GM19023 (cell line): ENCODE results near the gene SOCS7.
"Not testable (repeated sequence)": the region's sequence is repeated elsewhere in the genome, so short reads cannot be mapped to it uniquely, and the experiment has no call there.

Experiments used
- ATAC-seq: cut with Tn5 transposase; IDR thresholded peaks from one replicate; pipeline ENCODE4 v1.9.1; 2021; ENCODE audit warnings: mild to moderate bottlenecking, moderate library complexity; ENCODE audit not compliant: unreplicated experiment

The SOCS7 gene

DNA sequence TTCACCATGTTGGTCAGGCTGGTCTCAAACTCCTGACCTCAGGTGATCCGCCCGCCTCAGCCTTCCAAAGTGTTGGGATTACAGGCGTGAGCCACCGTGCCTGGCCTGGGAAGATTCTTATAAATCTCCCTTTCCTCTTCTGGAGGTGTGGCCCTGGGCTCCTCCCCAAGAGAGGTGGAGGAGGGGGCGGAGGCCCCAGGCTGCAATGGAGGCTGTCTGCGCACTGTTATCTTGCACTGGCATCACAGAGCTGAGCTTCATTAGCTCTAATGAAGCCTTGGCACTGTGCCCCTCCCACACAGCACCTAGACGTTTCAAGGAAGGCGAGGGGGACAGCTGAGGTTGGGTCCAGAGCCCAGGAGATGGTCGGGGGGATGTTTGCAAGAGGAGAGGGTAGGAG is 84.2 kb downstream of the SOCS7 start:
- no peak for ATAC-seq

DNA sequence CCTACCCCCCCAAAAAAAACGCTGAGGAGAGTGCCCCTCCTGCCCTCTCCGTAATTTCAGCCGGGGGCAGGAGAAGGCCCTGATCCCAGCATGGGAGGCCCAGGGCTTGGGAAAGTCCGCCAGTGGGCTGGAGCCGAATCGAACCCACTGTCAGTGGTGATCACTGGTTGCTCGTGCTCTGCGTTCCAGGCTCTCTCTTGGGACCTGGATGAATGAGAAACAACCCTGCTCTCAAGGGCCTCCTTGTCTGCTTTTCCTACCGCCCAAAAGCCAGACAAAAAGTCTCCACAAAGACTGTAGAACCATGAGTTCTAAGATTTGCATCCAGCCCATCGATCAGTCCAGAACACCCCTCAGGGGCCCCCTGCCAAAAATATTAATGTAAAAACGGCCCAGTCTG is 84.7 kb downstream of the SOCS7 start:
- no peak for ATAC-seq

DNA sequence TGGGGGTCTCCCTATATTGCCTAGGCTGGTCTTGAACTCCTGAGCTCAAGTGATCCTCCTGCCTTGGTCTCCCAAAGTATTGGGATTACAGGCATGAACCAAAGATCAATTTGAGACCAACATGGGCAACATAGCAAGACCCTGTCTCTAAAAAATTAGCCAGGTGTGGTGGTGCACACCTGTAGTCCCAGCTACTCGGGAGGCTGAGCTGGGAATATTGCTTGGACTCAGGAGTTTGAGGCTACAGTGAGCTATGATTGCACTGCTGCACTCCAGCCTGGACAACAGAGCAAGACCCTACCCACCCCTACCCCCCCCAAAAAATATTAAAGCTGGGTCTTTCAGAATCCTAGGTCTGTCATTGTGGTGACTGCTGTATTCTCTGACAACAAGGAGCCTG is 85.7 kb downstream of the SOCS7 start:
- not testable (repeated sequence) for ATAC-seq

DNA sequence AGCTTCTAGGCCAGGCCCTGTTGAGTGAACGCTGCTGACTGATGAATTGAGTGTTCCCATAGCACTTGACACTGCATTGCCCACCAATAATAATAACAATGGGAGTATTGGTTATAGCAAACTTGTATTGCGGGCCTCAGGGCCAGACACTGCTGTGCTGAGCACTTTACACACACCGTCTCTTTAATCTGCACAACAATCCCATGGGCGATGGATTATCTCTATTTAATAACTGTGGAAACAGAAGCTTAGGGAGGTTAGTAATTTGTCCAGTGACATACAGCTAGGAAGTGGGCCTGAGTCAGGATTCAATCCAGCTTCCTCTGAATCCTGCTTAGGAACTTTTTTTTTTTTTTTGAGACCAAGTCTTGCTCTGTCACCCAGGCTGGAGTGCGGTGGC is 87.8 kb downstream of the SOCS7 start:
- no peak for ATAC-seq

DNA sequence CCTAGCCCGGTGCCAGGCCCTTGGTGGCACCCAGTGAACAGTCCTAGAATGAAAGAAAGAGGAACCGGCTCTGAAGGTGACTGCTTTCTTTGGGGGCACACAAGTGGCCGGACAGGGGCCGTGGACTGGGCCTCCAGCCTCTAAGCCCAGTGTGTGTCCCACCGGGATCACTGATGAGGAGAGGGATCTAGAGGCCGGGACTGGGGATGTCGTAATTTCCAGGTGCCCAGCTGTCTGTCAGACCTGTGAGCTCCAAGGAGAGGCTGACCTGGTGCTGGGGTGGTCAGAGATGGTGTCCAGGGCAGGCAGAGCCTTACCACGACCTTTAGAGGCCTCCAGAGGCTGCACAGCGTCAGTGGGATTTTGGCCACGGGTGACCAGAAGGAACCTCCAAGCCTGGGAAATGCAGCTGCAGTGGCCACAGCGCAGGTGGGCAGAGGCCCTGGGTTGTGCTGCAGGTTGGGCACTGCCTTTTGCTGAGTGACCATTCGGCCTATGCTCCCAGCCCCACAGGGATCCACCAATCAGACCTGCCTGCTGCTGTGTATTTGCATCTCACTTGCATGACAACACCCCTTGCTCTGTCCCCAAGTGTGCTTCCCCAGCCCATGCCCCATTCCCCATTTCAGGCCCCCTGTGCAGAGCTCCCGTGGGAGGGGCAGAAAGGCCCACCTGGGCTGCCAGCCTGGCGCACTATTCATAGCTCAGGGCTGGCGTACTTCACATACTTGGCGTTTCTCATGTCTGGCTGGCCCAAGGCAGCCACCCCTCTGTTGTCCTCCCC is 89.2 kb downstream of the SOCS7 start:
- ATAC-seq: no peak

DNA sequence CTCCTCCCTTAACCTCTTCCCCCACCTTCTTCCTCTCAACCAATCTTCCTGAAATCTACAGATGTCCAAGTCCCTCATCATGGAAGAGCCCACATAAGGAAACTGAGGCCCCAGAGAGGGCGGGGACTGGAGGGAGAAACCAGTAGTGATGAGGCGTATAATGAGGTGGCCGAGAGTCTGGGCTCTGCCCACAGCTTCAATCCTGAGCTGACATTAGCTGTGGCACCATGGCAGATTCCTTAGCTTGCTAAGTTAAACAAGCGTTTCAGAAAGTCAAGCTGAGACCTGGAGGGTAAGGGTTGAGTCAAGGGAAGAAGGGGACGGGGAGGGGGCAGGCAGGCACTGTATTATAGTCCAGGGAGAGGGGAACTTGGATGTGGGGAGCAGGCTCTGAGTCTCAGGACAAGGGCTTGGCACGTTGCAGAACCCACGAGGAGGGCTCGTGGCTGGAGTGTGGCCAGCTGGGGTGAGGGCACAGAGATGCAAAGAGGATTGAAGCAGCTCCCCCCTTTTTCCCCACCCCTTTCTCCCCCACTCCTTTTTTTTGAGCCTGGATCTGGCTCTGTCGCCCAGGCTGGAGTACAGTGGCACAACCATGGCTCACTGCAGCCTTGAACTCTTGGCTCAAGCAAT is 89.9 kb downstream of the SOCS7 start:
- no peak for ATAC-seq

DNA sequence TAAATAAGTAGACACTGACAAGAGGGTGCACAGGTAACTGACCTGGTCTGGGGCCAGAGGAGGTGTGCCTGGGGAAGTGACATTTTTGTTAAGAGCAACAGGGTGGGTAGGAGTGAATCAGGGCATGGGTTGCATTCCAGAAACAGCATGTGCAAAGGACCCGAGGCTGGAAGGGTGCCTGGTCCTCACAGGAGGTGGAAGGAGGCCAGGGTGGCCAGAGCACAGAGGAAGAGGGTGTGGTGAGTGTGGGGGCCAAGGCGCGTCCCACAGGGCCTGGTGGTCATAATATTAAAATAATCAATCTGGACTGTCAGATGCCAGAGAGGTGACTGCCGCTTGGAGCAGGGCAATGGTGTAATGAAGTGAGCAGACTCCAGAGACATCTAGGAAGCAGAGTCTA is 90.9 kb downstream of the SOCS7 start:
- ATAC-seq: no peak

DNA sequence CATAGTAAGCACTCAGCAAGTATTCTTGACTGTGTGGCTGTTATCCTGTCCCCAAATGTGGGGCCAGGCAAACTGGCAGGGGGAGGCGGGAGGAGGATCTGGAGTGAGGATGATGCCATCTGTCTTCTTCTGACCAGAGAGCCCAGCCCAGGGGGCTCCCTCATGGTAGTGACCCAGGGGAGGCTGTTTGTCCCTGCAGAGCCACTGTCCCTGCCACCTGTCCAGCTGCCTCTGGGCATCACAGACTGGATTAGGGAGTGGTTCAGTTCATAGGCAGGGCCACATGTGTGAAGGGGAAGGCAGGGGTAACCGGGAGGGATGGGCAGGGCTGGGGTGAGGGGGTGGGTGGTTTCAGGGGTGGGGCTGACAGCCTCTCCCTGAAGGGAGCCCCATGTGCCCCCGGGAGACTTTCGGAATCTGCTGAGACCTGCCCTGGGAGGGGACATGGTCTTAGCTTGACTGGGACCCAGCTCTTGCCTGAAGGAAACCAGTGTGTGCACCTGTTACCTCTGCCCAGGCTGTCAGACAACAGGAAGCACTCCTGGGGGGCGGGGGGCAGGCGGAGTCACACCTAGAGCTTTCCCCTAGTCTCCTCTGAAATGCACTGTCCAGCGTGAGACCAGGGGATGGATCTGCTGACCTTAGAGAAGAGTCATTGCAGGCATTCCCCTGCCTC is 91.8 kb downstream of the SOCS7 start:
- no peak for ATAC-seq

DNA sequence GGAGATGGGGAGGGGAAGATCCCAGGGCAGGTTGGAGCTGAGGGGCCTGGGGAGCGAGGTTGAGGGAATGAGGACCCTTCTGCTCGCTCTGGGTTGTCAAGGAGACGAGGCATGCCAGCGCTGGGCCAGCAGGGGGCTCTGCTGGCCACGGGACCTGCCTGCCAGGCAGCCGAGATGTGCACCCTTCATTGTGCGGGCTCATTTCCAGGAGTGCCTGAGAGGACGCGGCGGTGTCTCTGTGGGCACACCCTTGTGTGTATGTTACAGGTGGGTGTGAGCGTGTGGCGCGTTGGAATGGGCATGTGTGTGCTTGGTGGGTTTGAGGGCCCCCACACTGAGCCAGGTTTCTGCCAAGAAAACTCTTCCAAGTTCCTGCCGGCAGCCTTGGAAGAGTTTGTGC is 92.5 kb downstream of the SOCS7 start:
- no peak for ATAC-seq

DNA sequence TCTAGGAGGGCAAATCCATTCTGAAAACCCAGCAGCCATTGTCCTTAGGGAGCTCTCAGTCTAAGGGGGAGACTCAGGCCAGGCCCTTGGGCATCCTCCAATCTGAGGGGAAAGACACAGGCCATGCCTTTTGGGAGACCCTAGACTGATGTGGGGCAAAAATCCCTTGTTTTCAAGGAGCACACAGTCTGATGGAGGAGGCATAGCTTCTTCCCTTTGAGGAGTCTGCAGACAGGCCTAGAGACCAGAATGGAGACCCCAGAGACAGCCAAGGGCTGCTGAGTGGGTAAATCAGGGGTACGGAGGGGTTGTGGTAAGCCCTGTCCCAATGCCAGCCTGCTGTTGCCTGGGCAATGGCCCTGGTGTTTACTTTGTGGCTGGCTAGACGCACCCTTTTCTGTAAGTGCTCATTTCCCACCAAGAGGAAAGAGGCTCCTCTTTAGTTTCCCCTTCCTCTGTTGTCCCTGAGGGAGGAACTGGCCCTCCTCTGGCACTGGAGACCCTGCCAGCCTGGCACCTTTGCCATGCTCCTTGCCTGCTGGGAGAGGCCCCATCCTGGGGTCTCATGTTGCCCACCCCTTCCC is 96.0 kb downstream of the SOCS7 start:
- ATAC-seq: no peak

DNA sequence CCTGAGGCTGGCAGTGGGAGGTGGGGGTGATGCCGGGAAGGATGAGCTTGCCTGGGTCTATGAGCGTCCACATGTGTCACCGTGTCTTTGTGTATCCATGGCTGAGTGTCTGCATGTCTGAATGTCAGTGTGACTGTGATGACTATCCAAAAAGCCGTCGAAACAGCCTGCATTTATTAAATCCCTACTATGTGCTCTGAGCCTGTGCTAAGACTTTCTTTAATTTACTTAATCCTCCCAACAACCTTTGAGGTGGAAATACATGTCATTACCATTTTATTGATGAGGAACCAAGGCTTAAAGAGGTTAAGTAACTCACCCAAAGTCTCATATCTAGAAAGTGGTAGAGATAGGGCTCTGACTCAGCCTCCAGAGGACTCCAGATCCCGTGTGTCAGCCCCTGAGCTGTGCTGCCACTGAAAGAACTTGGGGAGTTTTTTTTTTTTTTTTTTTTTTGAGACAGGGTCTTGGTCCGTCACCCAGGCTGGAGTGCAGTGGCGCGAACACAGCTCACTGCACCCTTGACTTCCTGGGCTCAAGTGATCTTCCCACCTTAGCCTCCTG is 96.6 kb downstream of the SOCS7 start:
- ATAC-seq: no peak

DNA sequence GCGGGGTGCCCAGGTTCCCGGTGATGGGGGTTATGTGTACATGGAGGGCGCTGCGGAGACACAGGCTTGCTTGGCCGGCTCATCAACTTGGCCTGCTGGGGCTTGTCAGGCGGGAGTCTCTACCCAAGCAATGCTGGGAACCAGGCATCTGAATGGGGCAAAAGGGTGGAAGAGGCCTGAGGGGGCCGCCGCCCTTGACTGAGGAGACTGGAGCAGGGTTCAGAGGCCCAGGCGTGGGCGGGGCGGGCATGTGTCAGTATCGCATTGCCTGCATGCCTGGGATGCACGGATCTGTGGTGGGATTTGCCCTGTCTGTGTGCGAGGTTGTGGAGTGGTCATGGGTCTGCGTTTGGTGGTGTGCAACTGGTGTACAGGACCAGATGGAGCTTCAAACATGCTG is 97.7 kb downstream of the SOCS7 start:
- ATAC-seq: no peak

DNA sequence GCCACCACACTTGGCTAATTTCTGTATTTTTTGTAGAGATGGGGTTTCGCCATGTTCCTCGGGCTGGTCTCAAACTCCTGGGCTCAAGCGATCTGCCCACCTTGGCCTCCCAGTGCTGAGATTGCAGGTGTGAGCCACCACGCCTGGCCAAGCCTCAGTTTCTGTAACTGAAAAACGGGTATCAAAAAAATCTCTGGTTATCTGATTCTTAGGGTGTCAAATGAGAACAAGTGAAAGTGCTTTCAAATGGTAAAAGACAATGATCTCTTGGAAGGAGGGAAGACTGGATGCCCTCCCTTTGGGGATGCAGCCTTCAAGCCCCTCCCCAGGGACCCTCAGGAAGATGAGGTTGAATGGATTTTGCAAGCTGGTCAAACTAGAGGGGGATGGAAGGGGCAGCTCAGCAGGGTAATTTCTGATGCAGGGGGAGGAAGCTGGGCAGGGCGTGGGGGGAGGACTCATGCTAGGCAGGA is 98.9 kb downstream of the SOCS7 start:
- ATAC-seq: no peak

DNA sequence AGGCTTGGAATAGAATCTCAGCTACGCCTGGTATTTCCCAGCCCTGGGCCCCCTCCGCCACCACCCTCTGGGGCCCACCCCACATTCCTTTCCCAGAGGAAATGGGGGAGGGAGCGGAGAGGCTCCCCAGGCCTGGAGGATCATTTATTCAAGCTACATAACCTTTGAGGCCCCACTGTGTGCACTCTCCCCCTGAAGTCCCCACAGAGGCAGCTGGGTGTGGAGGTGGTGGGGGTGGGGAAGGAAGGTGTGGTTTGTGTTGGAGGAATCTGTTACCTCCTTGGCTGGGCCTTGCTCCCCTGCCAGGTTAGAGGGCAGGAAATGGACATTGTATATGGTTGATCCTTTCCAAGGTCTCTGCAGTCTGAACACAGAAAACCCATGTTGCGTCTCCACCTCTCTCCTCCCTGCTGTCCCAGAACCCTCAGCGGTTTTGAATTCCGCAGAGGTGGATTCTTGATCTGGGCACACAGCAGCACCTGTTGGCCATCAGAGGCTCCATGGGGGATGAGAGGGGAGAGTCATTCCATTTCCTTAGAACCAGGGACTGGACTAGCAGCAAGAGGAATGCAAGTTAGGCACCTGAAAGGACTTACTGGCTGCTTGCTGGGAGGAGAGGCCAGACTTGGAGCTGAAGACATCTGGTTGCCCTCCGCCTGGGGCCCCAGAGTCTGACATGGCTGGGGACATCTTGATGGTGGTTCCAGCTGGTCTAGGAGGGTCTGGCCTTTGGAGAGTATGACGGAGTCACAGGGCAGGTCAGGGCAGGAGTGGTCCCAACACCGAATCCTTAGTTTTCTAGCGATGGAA is 99.6 kb downstream of the SOCS7 start:
- no peak for ATAC-seq

DNA sequence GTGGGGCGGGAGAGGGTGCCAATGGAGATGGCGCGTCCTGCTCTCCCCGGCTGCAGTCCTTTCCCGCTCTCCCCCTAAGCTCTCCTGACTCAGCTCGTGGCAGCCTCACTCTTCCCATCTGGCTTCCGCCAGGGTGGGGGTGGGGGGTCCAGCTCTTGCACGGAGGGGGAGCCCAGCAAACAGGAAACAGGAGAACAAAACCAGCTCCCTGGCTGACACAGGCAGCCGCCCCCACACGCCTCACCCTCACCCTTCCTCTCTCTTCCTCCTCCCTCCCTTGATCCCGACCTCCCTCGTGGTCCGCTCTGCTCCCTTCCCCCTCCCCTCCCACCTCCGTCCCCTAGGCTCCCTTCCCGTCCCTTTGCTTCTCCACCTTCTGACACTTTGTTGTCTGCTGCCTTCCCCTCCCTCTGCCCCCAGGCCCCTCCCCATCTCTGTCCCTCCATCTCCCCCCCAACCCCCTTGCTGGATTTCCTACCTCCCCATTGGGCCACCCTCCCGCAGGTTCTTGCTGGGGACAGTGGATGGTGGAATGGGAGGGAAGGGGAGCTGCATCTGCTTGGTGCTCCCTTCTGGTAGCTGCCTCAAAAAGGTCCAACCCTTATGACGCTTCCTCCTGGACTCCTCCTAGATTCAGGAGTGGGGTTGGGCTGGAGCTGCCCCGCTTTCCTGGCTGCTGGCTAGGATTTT is 100.3 kb downstream of the SOCS7 start:
- no peak for ATAC-seq

DNA sequence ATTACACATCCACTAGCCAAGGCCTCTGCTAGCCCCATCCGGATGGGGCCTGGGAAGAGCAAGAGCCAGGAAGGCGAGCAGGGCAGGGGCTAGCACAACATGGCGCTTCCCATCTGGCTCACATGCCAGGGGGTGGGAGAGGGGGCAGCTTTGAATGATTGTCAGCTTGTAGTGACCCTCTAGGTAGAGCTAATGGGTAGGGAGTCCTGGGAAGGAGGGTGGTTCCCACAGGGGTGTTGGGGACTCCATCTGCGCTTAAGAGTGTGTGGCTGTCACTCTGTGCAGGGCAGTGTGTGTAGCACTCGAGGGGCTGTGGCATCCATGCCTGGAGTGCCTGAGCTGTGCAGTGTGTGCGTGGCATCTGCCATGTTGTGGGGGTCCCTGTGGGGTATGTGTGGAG is 101.1 kb downstream of the SOCS7 start:
- no peak for ATAC-seq

DNA sequence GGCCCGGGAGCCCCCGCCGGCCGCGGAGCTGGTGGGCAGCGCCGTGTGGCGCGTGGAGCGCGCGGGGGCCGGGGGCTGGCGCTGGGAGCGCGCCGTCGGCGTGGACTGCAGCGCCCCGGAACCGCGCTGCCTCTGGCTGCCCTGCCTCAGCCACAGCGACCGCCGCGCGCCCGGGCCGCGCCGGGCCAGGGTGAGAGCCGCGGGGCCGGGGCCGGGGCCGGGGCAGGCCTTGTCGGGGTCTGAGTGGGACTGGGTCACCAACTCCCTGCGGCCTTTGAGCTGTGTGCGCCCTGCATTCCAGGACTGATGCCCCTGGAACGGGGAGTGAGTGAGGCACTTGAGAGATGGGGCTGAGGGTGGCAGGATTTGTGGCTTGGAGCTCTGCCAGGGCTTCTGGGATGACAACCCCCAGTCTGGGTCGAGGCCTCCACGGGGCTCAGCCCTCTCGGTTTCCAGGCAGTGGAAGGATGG is 102.3 kb downstream of the SOCS7 start:
- no peak for ATAC-seq

DNA sequence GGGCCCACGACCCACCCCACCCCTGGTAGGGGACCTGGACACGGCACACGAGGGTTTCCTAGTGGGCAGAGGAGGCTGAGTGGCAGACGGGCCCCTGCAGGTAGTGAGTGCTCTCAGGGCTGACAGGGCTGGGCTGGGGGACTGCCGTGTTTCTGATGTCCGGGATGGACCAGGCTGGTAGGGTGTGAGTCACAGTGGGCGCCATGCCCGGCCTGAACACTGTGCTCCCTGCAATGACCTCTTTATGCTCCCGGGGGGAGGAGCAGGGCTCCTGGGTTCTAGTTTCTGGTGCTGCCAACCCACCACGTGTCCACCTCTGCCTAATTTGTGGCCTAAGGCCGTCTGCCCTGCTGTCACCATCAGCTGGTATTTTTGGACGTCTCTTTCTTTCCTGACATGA is 102.9 kb downstream of the SOCS7 start:
- ATAC-seq: no peak
